B cell (primary cell): Measurements from ENCODE around the gene ROBO2. TPM values are rescaled to one million over a fixed set of nuclear protein-coding genes. Genes with fewer than 3 reads are reported as not detected.

Source experiments
- ATAC-seq: fragments of 200-7000 bp; cut with Tn5 transposase; one replicate; pipeline ENCODE4 v1.10.0; 2021; ENCODE audit warnings: low read depth, mild to moderate bottlenecking, moderate number of reproducible peaks, moderate library complexity
- CTCF ChIA-PET: fragments of 350-600 bp; sonication (Branson Sonifier 250); formaldehyde crosslinking; loops from one replicate; lab custom pipeline; 2021; ENCODE audit warnings: antibody characterized with exemption, inconsistent platforms; lab: Charles Lee
- POLR2A ChIA-PET: fragments of 350-600 bp; sonication (Branson Sonifier 250); formaldehyde crosslinking; loops from one replicate; lab custom pipeline; 2021; ENCODE audit warnings: antibody characterized with exemption; lab: Charles Lee
- DNase-seq: peaks from one replicate; pipeline ENCODE4 v3.0.0; 2013
- H2AFZ ChIP-seq: 2 replicates; pipeline ENCODE4 v1.6.1; 2012; ENCODE audit warnings: mild to moderate bottlenecking, low read depth, low read length; ENCODE audit not compliant: insufficient read depth, poor library complexity, severe bottlenecking
- H3K27ac ChIP-seq, 2 donors: 1 replicate in 1 of 2; 2 replicates in 1 of 2; pipeline ENCODE4 v1.5.1; 2012 to 2013; ENCODE audit warnings: low read length in 2 of 2, mild to moderate bottlenecking in 2 of 2, moderate library complexity in 1 of 2
- H3K27me3 ChIP-seq, 4 experiments: fragments of 200-600 bp in 1 of 4; sonication (generic) in 1 of 4; replicated peaks in 1 of 4; 1 replicate in 2 of 4; 2 replicates in 2 of 4; pipeline versions ENCODE4 v1.6.1 to v1.7.0; 2013 to 2016; ENCODE audit warnings: low read length in 3 of 4, mild to moderate bottlenecking in 2 of 4, mixed read lengths in 1 of 4, moderate library complexity in 1 of 4; ENCODE audit not compliant: insufficient read depth in 4 of 4, control insufficient read depth in 3 of 4; ENCODE audit errors: control extremely low read depth in 1 of 4
- H3K36me3 ChIP-seq, 2 experiments: replicated peaks in 1 of 2; 1 replicate in 1 of 2; 2 replicates in 1 of 2; pipeline versions ENCODE4 v1.6.1 to v1.7.1; 2013; ENCODE audit warnings: low read length in 1 of 2; ENCODE audit not compliant: insufficient read depth in 2 of 2, control insufficient read depth in 1 of 2; ENCODE audit errors: control extremely low read depth in 1 of 2, extremely low read depth in 1 of 2
- H3K4me1 ChIP-seq, 2 donors: fragments of 200-600 bp in 1 of 2; sonication (generic) in 1 of 2; 1 replicate in 1 of 2; 2 replicates in 1 of 2; pipeline versions ENCODE4 v1.5.1 to v1.6.1; 2013 to 2017; ENCODE audit warnings: low read length in 2 of 2; ENCODE audit not compliant: control insufficient read depth in 2 of 2, insufficient read depth in 2 of 2
- H3K4me2 ChIP-seq: replicated peaks from 2 replicates; pipeline ENCODE3; 2012; ENCODE audit warnings: mild to moderate bottlenecking, low read depth, low read length; ENCODE audit not compliant: poor library complexity, severe bottlenecking
- H3K4me3 ChIP-seq, 5 experiments: fragments of 200-600 bp in 1 of 5; sonication (generic) in 1 of 5; 1 replicate in 3 of 5; 2 replicates in 2 of 5; pipeline versions ENCODE4 v1.5.1 to v1.7.0; 2011 to 2016; ENCODE audit warnings: low read length in 4 of 5, mild to moderate bottlenecking in 4 of 5, low read depth in 2 of 5, control low read depth in 1 of 5, moderate library complexity in 1 of 5; ENCODE audit not compliant: insufficient read depth in 1 of 5; ENCODE audit errors: control extremely low read depth in 1 of 5, extremely low read depth in 1 of 5
- H3K79me2 ChIP-seq: fragments of 200-600 bp; sonication (generic); one replicate; pipeline ENCODE4 v1.6.0; 2016; ENCODE audit warnings: low read length; ENCODE audit not compliant: control insufficient read depth, insufficient read depth
- H3K9ac ChIP-seq: fragments of 200-600 bp; sonication (generic); 2 replicates; pipeline ENCODE4 v1.6.1; 2017; ENCODE audit warnings: mild to moderate bottlenecking, low read length, moderate library complexity
- H3K9me3 ChIP-seq, 3 donors: one replicate each; pipeline versions ENCODE4 v1.6.1 to v1.7.1; 2013; ENCODE audit warnings: low read length in 2 of 3; ENCODE audit not compliant: control insufficient read depth in 2 of 3, insufficient read depth in 1 of 3; ENCODE audit errors: control extremely low read depth in 1 of 3
- H4K20me1 ChIP-seq: 2 replicates; pipeline ENCODE4 v1.6.0; 2012; ENCODE audit warnings: mild to moderate bottlenecking, low read length; ENCODE audit not compliant: insufficient read depth, control insufficient read depth, poor library complexity, severe bottlenecking
- H3K27ac Mint-ChIP-seq: one replicate; pipeline ENCODE4 v1.8.0; 2021; ENCODE audit warnings: mixed read lengths
- H3K27me3 Mint-ChIP-seq: one replicate; pipeline ENCODE4 v1.8.0; 2021; ENCODE audit warnings: mixed read lengths
- H3K4me1 Mint-ChIP-seq: one replicate; pipeline ENCODE4 v1.8.0; 2021; ENCODE audit warnings: mixed read lengths
- H3K4me3 Mint-ChIP-seq: one replicate; pipeline ENCODE4 v1.8.0; 2021; ENCODE audit warnings: mixed read lengths
- H3K9me3 Mint-ChIP-seq: one replicate; pipeline ENCODE4 v1.8.0; 2022; ENCODE audit warnings: mixed read lengths; ENCODE audit not compliant: insufficient read depth
- CTCF ChIP-seq: fragments of 200-600 bp; IDR thresholded peaks from one replicate; pipeline ENCODE4 v1.8.0; 2022; ENCODE audit warnings: antibody characterized with exemption, mild to moderate bottlenecking
- EZH2 ChIP-seq: IDR thresholded peaks from 2 replicates; pipeline ENCODE4 v1.6.1; 2012; ENCODE audit warnings: borderline replicate concordance, low read depth, mild to moderate bottlenecking, moderate library complexity, low read length; ENCODE audit not compliant: insufficient read depth, poor library complexity, severe bottlenecking
- WGBS: methylation state at CpG from one replicate; pipeline ENCODE4 v1.1.5; 2013; ENCODE audit warnings: missing lambda C conversion rate; ENCODE audit not compliant: insufficient coverage; 5-methylcytosine and 5-hydroxymethylcytosine counted together
- intact Hi-C: fragments of 100-400 bp; cut with micrococcal nuclease; formaldehyde crosslinking; loops from one replicate; pipeline ENCODE4 v1.10.0; 2022
- polyA plus RNA-seq: library from polyadenylated mRNA; depleted of rRNA; stranded (reverse); fragments of >200 nt; gene quantifications from 2 replicates; pipeline ENCODE4 v1.2.3, GENCODE V29; 2012
- total RNA-seq, 2 donors: library from RNA; stranded (reverse); fragments of 120-200 nt in 1 of 2; gene quantifications; 1 replicate in 1 of 2; 2 replicates in 1 of 2; pipeline versions ENCODE4 v1.2.3 to v1.2.4, GENCODE V29; 2013 to 2022

The ROBO2 gene
- total and polyA plus RNA-seq, 2 donors (not counting 1 experiment from before 2014, with no cell fraction given) = not detected

GRCh38 chr3:76990606-76991005 lies 49.3 kb upstream of the ROBO2 start:
- DNase-seq (no peak), ATAC-seq (no peak)
- Histone ChIP-seq H3K27ac (no peak overlapping the region), H4K20me1 (no peaks in the 10 kb centered on the region), H3K4me1 (no peaks in the 10 kb centered on the region), H3K27me3 (no peaks in the 10 kb centered on the region), H2AFZ (no peak overlapping the region), H3K9ac (no peak overlapping the region), H3K36me3 (no peaks in the 10 kb centered on the region), H3K9me3 (peaks cover 0 to 4% (median 0%) of the 10 kb centered on the region in 3 donors), H3K4me2 (no peak overlapping the region), H3K4me3 (no peak overlapping the region), H3K79me2 (no peaks in the 10 kb centered on the region)
- H3K4me1 Mint-ChIP-seq = no peaks in the 10 kb centered on the region
- intact Hi-C loops = no loop called here
- CTCF ChIA-PET = no interaction called here
- no peak for TF ChIP-seq CTCF
- no peak for TF ChIP-seq EZH2
- POLR2A ChIA-PET = no interaction called here
- H3K27me3 Mint-ChIP-seq = no peaks in the 10 kb centered on the region
- WGBS = 86% methylated on average over 2 of the region's 5 CpGs
- no peak overlapping the region for H3K27ac Mint-ChIP-seq
- H3K4me3 Mint-ChIP-seq = no peak overlapping the region
- H3K9me3 Mint-ChIP-seq = peaks cover 3% of the 10 kb centered on the region

GRCh38 chr3:76991165-76991564 lies 48.7 kb upstream of the ROBO2 start:
- H3K27ac Mint-ChIP-seq = no peak overlapping the region
- ChIA-PET CTCF (no interaction called here), POLR2A (no interaction called here)
- no peak for DNase-seq
- H3K4me1 Mint-ChIP-seq = no peaks in the 10 kb centered on the region
- H3K4me2 ChIP-seq = no peak overlapping the region
- no peaks in the 10 kb centered on the region for H3K4me1 ChIP-seq
- peaks cover 2% of the 10 kb centered on the region for H3K9me3 Mint-ChIP-seq
- H3K27ac ChIP-seq = no peak overlapping the region
- no peaks in the 10 kb centered on the region for H3K36me3 ChIP-seq
- H3K27me3 Mint-ChIP-seq = no peaks in the 10 kb centered on the region
- H4K20me1 ChIP-seq = no peaks in the 10 kb centered on the region
- no peak overlapping the region for H3K9ac ChIP-seq
- WGBS = no CpG with 5 or more reads among the region's 3 CpGs
- no peak overlapping the region for H2AFZ ChIP-seq
- TF ChIP-seq EZH2 (no peak), CTCF (no peak)
- ATAC-seq = no peak
- no peaks in the 10 kb centered on the region for H3K79me2 ChIP-seq
- H3K4me3 Mint-ChIP-seq = no peak overlapping the region
- no peaks in the 10 kb centered on the region for H3K27me3 ChIP-seq
- H3K9me3 ChIP-seq = peaks cover 0 to 4% (median 0%) of the 10 kb centered on the region in 3 donors
- intact Hi-C loops = no loop called here
- H3K4me3 ChIP-seq = no peak overlapping the region
